Measurements from ENCODE around the gene MPC1L. TPM values are rescaled to one million over a fixed set of nuclear protein-coding genes. Genes with fewer than 3 reads are reported as not detected.
A peak's percentile ranks its signal among the peaks of the same experiment; 100 is the strongest.

Gene MPC1L
- total and polyA plus RNA-seq, 4 donors = not detected

GRCh38 chrX:40617566-40617965 lies 5.7 kb upstream of the MPC1L start:
- Histone ChIP-seq H3K4me1 (ENCODE audit: control insufficient read depth in 1 of 2, insufficient read depth in 2 of 2, low read length in 2 of 2) (no peaks in the 10 kb centered on the region), H3K4me3 (ENCODE audit: low read length in 2 of 2) (no peak overlapping the region), H3K9me3 (ENCODE audit: control insufficient read depth, low read length) (no peaks in the 10 kb centered on the region), H3K27ac (ENCODE audit: low read depth in 1 of 2, low read length in 2 of 2) (no peak overlapping the region), H3K36me3 (ENCODE audit: control insufficient read depth in 1 of 2, insufficient read depth in 2 of 2, low read length in 1 of 2) (no peaks in the 10 kb centered on the region), H3K27me3 (ENCODE audit: control insufficient read depth in 1 of 2, insufficient read depth in 2 of 2, low read length in 1 of 2) (no peaks in the 10 kb centered on the region)
- ATAC-seq (ENCODE audit: low FRiP score) = no peak
- DNase-seq = no peak
- intact Hi-C loops (cut with DNase I) = no loop called here
- 81 to 83% methylated on average over 7 of the region's 7 CpGs for WGBS, 2 donors

GRCh38 chrX:40622479-40623138 lies 619 bp upstream of the MPC1L start:
- intact Hi-C loops (cut with DNase I) = no loop called here

GRCh38 chrX:40623665-40624064 lies 437 bp downstream of the MPC1L start:
- intact Hi-C loops (cut with DNase I) = no loop called here

More at GRCh38 chrX:40622479-40623138, 619 bp upstream of the MPC1L start:
- no peak for ATAC-seq (ENCODE audit: low FRiP score)
- no peak for DNase-seq
- Histone ChIP-seq H3K4me1 (ENCODE audit: control insufficient read depth in 1 of 2, insufficient read depth in 2 of 2, low read length in 2 of 2) (no peaks in the 10 kb centered on the region), H3K9me3 (ENCODE audit: control insufficient read depth, low read length) (no peaks in the 10 kb centered on the region), H3K27me3 (ENCODE audit: control insufficient read depth in 1 of 2, insufficient read depth in 2 of 2, low read length in 1 of 2) (no peaks in the 10 kb centered on the region), H3K4me3 (ENCODE audit: low read length in 2 of 2) (no peak overlapping the region), H3K27ac (ENCODE audit: low read depth in 1 of 2, low read length in 2 of 2) (no peak overlapping the region), H3K36me3 (ENCODE audit: control insufficient read depth in 1 of 2, insufficient read depth in 2 of 2, low read length in 1 of 2) (no peaks in the 10 kb centered on the region)
- WGBS, 2 donors = 75% methylated on average over 18 of the region's 18 CpGs

GRCh38 chrX:40625294-40625693 lies 2.1 kb downstream of the MPC1L start:
- Histone ChIP-seq H3K27ac (ENCODE audit: low read depth in 1 of 2, low read length in 2 of 2) (no peak overlapping the region), H3K27me3 (ENCODE audit: control insufficient read depth in 1 of 2, insufficient read depth in 2 of 2, low read length in 1 of 2) (no peaks in the 10 kb centered on the region), H3K36me3 (ENCODE audit: control insufficient read depth in 1 of 2, insufficient read depth in 2 of 2, low read length in 1 of 2) (peaks cover 0 to under 1% of the 10 kb centered on the region in 2 donors), H3K9me3 (ENCODE audit: control insufficient read depth, low read length) (no peaks in the 10 kb centered on the region), H3K4me1 (ENCODE audit: control insufficient read depth in 1 of 2, insufficient read depth in 2 of 2, low read length in 2 of 2) (no peaks in the 10 kb centered on the region), H3K4me3 (ENCODE audit: low read length in 2 of 2) (no peak overlapping the region)
- no peak for DNase-seq
- intact Hi-C loops (cut with DNase I) = no loop called here
- 86 to 91% methylated on average over 4 of the region's 4 CpGs for WGBS, 2 donors
- no peak for ATAC-seq (ENCODE audit: low FRiP score)

More at GRCh38 chrX:40623665-40624064, 437 bp downstream of the MPC1L start:
- no peaks in the 10 kb centered on the region for H3K27me3 ChIP-seq (ENCODE audit: control insufficient read depth in 1 of 2, insufficient read depth in 2 of 2, low read length in 1 of 2)
- no peak overlapping the region for H3K4me3 ChIP-seq (ENCODE audit: low read length in 2 of 2)
- no peak for DNase-seq
- H3K4me1 ChIP-seq (ENCODE audit: control insufficient read depth in 1 of 2, insufficient read depth in 2 of 2, low read length in 2 of 2) = no peaks in the 10 kb centered on the region
- 84 to 88% methylated on average over 32 of the region's 32 CpGs for WGBS, 2 donors
- no peak for ATAC-seq (ENCODE audit: low FRiP score)
- H3K27ac ChIP-seq (ENCODE audit: low read depth in 1 of 2, low read length in 2 of 2) = no peak overlapping the region
- H3K36me3 ChIP-seq (ENCODE audit: control insufficient read depth in 1 of 2, insufficient read depth in 2 of 2, low read length in 1 of 2) = no peaks in the 10 kb centered on the region
- no peaks in the 10 kb centered on the region for H3K9me3 ChIP-seq (ENCODE audit: control insufficient read depth, low read length)

- no peak overlapping the region for H3K4me3 ChIP-seq (ENCODE audit: low read length in 2 of 2)
- intact Hi-C loops (cut with DNase I) = no loop called here
- H3K27me3 ChIP-seq (ENCODE audit: control insufficient read depth in 1 of 2, insufficient read depth in 2 of 2, low read length in 1 of 2) = no peaks in the 10 kb centered on the region
- peaks cover 0 to 5% of the 10 kb centered on the region in 2 donors for H3K36me3 ChIP-seq (ENCODE audit: control insufficient read depth in 1 of 2, insufficient read depth in 2 of 2, low read length in 1 of 2)
- no peaks in the 10 kb centered on the region for H3K4me1 ChIP-seq (ENCODE audit: control insufficient read depth in 1 of 2, insufficient read depth in 2 of 2, low read length in 2 of 2)
- H3K27ac ChIP-seq (ENCODE audit: low read depth in 1 of 2, low read length in 2 of 2) = no peak overlapping the region
- WGBS, 2 donors = 91 to 97% methylated on average over 5 of the region's 5 CpGs
- DNase-seq = no peak
- ATAC-seq (ENCODE audit: low FRiP score) = no peak
- H3K9me3 ChIP-seq (ENCODE audit: control insufficient read depth, low read length) = no peaks in the 10 kb centered on the region
Measured at GRCh38 chrX:40628506-40628905, 5.3 kb downstream of the MPC1L start.

GRCh38 chrX:40632199-40632598 lies 9.0 kb downstream of the MPC1L start:
- WGBS, 2 donors = 82 to 93% methylated on average over 4 of the region's 4 CpGs
- Histone ChIP-seq H3K36me3 (ENCODE audit: control insufficient read depth in 1 of 2, insufficient read depth in 2 of 2, low read length in 1 of 2) (peaks cover 5 to 10% of the 10 kb centered on the region in 2 donors), H3K27me3 (ENCODE audit: control insufficient read depth in 1 of 2, insufficient read depth in 2 of 2, low read length in 1 of 2) (no peaks in the 10 kb centered on the region), H3K9me3 (ENCODE audit: control insufficient read depth, low read length) (no peaks in the 10 kb centered on the region), H3K27ac (ENCODE audit: low read depth in 1 of 2, low read length in 2 of 2) (no peak overlapping the region), H3K4me3 (ENCODE audit: low read length in 2 of 2) (no peak overlapping the region), H3K4me1 (ENCODE audit: control insufficient read depth in 1 of 2, insufficient read depth in 2 of 2, low read length in 2 of 2) (no peaks in the 10 kb centered on the region)
- DNase-seq (no peak), ATAC-seq (ENCODE audit: low FRiP score) (no peak)
- intact Hi-C loops (cut with DNase I) = no loop called here

- 78 to 87% methylated on average over 3 of the region's 3 CpGs for WGBS, 2 donors
- ATAC-seq (ENCODE audit: low FRiP score) (no peak), DNase-seq (no peak)
- intact Hi-C loops (cut with DNase I) = no loop called here
- Histone ChIP-seq H3K4me1 (ENCODE audit: control insufficient read depth in 1 of 2, insufficient read depth in 2 of 2, low read length in 2 of 2) (no peaks in the 10 kb centered on the region), H3K27me3 (ENCODE audit: control insufficient read depth in 1 of 2, insufficient read depth in 2 of 2, low read length in 1 of 2) (no peaks in the 10 kb centered on the region), H3K9me3 (ENCODE audit: control insufficient read depth, low read length) (no peaks in the 10 kb centered on the region), H3K27ac (ENCODE audit: low read depth in 1 of 2, low read length in 2 of 2) (no peak overlapping the region), H3K36me3 (ENCODE audit: control insufficient read depth in 1 of 2, insufficient read depth in 2 of 2, low read length in 1 of 2) (peaks cover 5 to 8% of the 10 kb centered on the region in 2 donors), H3K4me3 (ENCODE audit: low read length in 2 of 2) (no peak overlapping the region)
Measured at GRCh38 chrX:40637687-40638086, 14.5 kb downstream of the MPC1L start.

GRCh38 chrX:40644176-40644575 lies 20.9 kb downstream of the MPC1L start:
- Histone ChIP-seq H3K36me3 (ENCODE audit: control insufficient read depth in 1 of 2, insufficient read depth in 2 of 2, low read length in 1 of 2) (peaks cover 0 to 3% of the 10 kb centered on the region in 2 donors), H3K4me3 (ENCODE audit: low read length in 2 of 2) (no peak overlapping the region), H3K27me3 (ENCODE audit: control insufficient read depth in 1 of 2, insufficient read depth in 2 of 2, low read length in 1 of 2) (no peaks in the 10 kb centered on the region), H3K9me3 (ENCODE audit: control insufficient read depth, low read length) (no peaks in the 10 kb centered on the region), H3K27ac (ENCODE audit: low read depth in 1 of 2, low read length in 2 of 2) (no peak overlapping the region), H3K4me1 (ENCODE audit: control insufficient read depth in 1 of 2, insufficient read depth in 2 of 2, low read length in 2 of 2) (peaks cover 0 to 2% of the 10 kb centered on the region in 2 donors)
- no peak for ATAC-seq (ENCODE audit: low FRiP score)
- intact Hi-C loops (cut with DNase I) = loop anchor here in 1 of 2 donors (10.0 kb wide), 1 partner anchor 441 kb away; the partner anchor contains the start of gene USP9X
- no peak for DNase-seq
- WGBS, 2 donors = 48 to 70% methylated on average over 5 of the region's 5 CpGs

- Histone ChIP-seq H3K36me3 (ENCODE audit: control insufficient read depth in 1 of 2, insufficient read depth in 2 of 2, low read length in 1 of 2) (peaks cover 0 to under 1% of the 10 kb centered on the region in 2 donors), H3K4me1 (ENCODE audit: control insufficient read depth in 1 of 2, insufficient read depth in 2 of 2, low read length in 2 of 2) (peaks cover 0 to 2% of the 10 kb centered on the region in 2 donors), H3K27me3 (ENCODE audit: control insufficient read depth in 1 of 2, insufficient read depth in 2 of 2, low read length in 1 of 2) (no peaks in the 10 kb centered on the region), H3K9me3 (ENCODE audit: control insufficient read depth, low read length) (no peaks in the 10 kb centered on the region), H3K4me3 (ENCODE audit: low read length in 2 of 2) (no peak overlapping the region), H3K27ac (ENCODE audit: low read depth in 1 of 2, low read length in 2 of 2) (peak overlapping the region in 1 of 2 donors; percentile 69)
- WGBS, 2 donors = 2 to 46% methylated on average over 4 of the region's 4 CpGs
- peak in 1 of 2 donors; percentile 71 for DNase-seq
- intact Hi-C loops (cut with DNase I) = loop anchor here in 1 of 2 donors (10.0 kb wide), 1 partner anchor 440 kb away; the partner anchor contains the start of gene USP9X
- peak; percentile 53 for ATAC-seq (ENCODE audit: low FRiP score)
Measured at GRCh38 chrX:40644821-40645358, 21.7 kb downstream of the MPC1L start.
